H1 (cell line): ENCODE results near the gene MRPS18B. TPM values are rescaled to one million over a fixed set of nuclear protein-coding genes. Genes with fewer than 3 reads are reported as not detected.

ENCODE experiments used
- ASH2L ChIP-seq: fragments of 200-600, 300-600 bp; sonication (generic); IDR thresholded peaks from one replicate; pipeline ENCODE4 v1.7.1; 2017; ENCODE audit warnings: low read length
- CHD1 ChIP-seq: IDR thresholded peaks from 2 replicates; pipeline ENCODE4 v1.6.1; 2012; ENCODE audit warnings: low read depth, low read length, improper control_type of control experiment
- CTCF ChIP-seq, 3 experiments: IDR thresholded peaks; 1 replicate in 2 of 3; 2 replicates in 1 of 3; pipeline versions ENCODE4 v1.5.1 to v1.6.1; 2011; ENCODE audit warnings: low read length in 3 of 3, mild to moderate bottlenecking in 3 of 3, inconsistent platforms in 2 of 3, low read depth in 1 of 3, moderate library complexity in 1 of 3; ENCODE audit not compliant: insufficient read depth in 1 of 3; ENCODE audit errors: control extremely low read depth in 1 of 3
- FOSL1 ChIP-seq: IDR thresholded peaks from 2 replicates; pipeline ENCODE4 v1.6.1; 2011; ENCODE audit warnings: mild to moderate bottlenecking, low read depth, low read length, moderate library complexity; ENCODE audit not compliant: insufficient read depth
- HDAC2 ChIP-seq, 2 experiments: fragments of 300-600 bp in 1 of 2; sonication (generic) in 1 of 2; IDR thresholded peaks; 2 replicates each; pipeline ENCODE4 v1.6.1; 2011 to 2012; ENCODE audit warnings: low read depth in 2 of 2, low read length in 2 of 2, mild to moderate bottlenecking in 2 of 2, moderate library complexity in 2 of 2, borderline replicate concordance in 1 of 2, inconsistent platforms in 1 of 2
- NRF1 ChIP-seq: IDR thresholded peaks from 2 replicates; pipeline ENCODE4 v1.6.1; 2011; ENCODE audit warnings: mild to moderate bottlenecking, low read depth, low read length, improper control_type of control experiment
- RBBP5 ChIP-seq: IDR thresholded peaks from 2 replicates; pipeline ENCODE4 v1.7.1; 2012; ENCODE audit warnings: low read depth, mild to moderate bottlenecking, inconsistent platforms, low read length, moderate library complexity, borderline replicate concordance
- SIN3A ChIP-seq, 2 experiments: IDR thresholded peaks in 1 of 2; conservative IDR thresholded peaks in 1 of 2; 2 replicates each; pipeline ENCODE4 v1.6.1; 2011 to 2012; ENCODE audit warnings: low read length in 2 of 2, improper control_type of control experiment in 1 of 2, low read depth in 1 of 2, mild to moderate bottlenecking in 1 of 2
- SP1 ChIP-seq: IDR thresholded peaks from 2 replicates; pipeline ENCODE4 v1.6.1; 2011; ENCODE audit warnings: low read depth, low read length
- TAF1 ChIP-seq: IDR thresholded peaks from 2 replicates; pipeline ENCODE4 v1.6.1; 2011; ENCODE audit warnings: mild to moderate bottlenecking, low read depth, low read length
- YY1 ChIP-seq: IDR thresholded peaks from 2 replicates; pipeline ENCODE4 v1.6.1; 2011; ENCODE audit warnings: low read depth, mild to moderate bottlenecking, low read length
- polyA plus RNA-seq, 7 experiments: library from polyadenylated mRNA; depleted of rRNA in 3 of 7; stranded (reverse) in 5 of 7; unstranded in 2 of 7; fragments of >200 nt in 5 of 7; fragments of 200-250 nt in 2 of 7; gene quantifications; 1 replicate in 5 of 7; 2 replicates in 1 of 7; 4 replicates in 1 of 7; pipeline versions ENCODE4 v1.2.1 to v1.2.3, GENCODE V29; 2011 to 2013; ENCODE audit warnings: missing spikeins in 2 of 7, mixed read lengths in 2 of 7
- total RNA-seq: library from RNA; stranded (reverse); fragmentation: NEBNext Ultra II Directional; extraction: Animal tissue kit (Norgen Biotek cat#: 25700); gene quantifications from 2 replicates; pipeline ENCODE4 v1.2.1, GENCODE V29; 2021
- TF ChIP-seq, protein P1 (sequence below): IDR thresholded peaks from 2 replicates; pipeline ENCODE4 v1.6.1; 2012; ENCODE audit warnings: inconsistent platforms

MRPS18B gene
- total and polyA plus RNA-seq, 2 of the 8 experiments (the other 6 are each of a cell fraction or from before 2014, with no cell fraction given), result 57.8 to 83.3 TPM

GRCh38 chr6:30647242-30648116 lies 29.8 kb downstream of the MRPS18B start (continued):
- TF ChIP-seq TAF1 (peak; percentile 10; the same call in 1 of the 2 replicates), FOSL1 (0 out of 2 replicates have a peak, but pooled peaks have one; percentile 54), NRF1 (peak; percentile 46), ASH2L (peak; percentile 86), YY1 (peak; percentile 73; the same call in 1 of the 2 replicates), SP1 (no peak), CTCF (IDR thresholded peaks at IDR 0.05; ENCODE audit: control extremely low read depth in 1 of 3, insufficient read depth in 1 of 3, low read depth in 1 of 3, low read length in 3 of 3) (no peak), CHD1 (no peak), SIN3A (conservative IDR thresholded peaks at IDR 0.05 in 1 of 2, IDR thresholded peaks at IDR 0.05 in 1 of 2; ENCODE audit: low read depth in 1 of 2, low read length in 2 of 2) (peak in 1 of 2 experiments; percentile 81; a peak in 2 of 4 replicates), RBBP5 (peak; percentile 52; the same call in 1 of the 2 replicates), HDAC2 (IDR thresholded peaks at IDR 0.05; ENCODE audit: borderline replicate concordance in 1 of 2, low read depth in 2 of 2, low read length in 2 of 2) (peak in 1 of 2 experiments; percentile 67; a peak in 2 of 4 replicates)
- TF ChIP-seq, protein P1, sequence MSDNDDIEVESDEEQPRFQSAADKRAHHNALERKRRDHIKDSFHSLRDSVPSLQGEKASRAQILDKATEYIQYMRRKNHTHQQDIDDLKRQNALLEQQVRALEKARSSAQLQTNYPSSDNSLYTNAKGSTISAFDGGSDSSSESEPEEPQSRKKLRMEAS, result peak; percentile 9; the same call in 1 of the 2 replicates
